ENCODE data around the gene LPP.
A peak's percentile ranks its signal among the peaks of the same experiment; 100 is the strongest.

Gene LPP

DNA sequence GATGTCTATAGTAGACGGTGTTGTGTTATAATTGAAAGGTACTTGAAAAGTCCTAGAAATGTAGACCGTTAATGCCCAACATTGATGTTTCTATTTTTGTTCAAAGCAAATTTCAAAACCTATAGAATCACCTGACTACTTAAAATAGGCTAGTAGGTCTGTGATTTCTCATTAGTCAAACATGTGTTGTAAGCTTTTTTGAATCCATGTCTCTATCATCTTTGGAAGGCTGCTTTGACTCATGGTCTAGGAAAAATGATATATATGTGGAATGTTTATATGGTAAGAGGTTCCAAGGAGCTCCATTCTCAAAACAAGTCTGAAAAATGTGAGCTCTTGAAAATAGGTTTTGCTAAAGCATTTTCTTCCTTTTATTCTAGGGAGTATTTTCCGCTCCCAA is 375.3 kb downstream of the LPP start:
- no peak for DNase-seq

DNA sequence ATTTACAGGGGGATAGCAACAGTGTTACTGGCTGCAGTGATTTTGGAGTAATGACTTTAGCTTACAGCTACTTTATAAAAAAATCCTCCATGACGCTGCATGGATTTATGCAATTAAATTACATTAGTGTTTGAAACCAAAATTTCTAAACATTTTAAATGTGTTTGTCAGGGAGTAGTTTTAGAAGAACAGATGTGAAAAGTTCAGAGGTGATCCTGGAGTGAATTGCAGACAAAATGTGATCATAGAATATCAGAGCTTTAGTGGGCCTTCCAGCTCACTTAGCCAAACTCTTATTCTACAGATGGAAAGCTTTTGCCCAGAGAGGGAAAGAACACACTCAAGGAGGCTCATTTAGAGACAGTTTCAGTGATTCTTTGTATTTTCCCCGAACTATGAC is 376.3 kb downstream of the LPP start:
- no peak for DNase-seq

DNA sequence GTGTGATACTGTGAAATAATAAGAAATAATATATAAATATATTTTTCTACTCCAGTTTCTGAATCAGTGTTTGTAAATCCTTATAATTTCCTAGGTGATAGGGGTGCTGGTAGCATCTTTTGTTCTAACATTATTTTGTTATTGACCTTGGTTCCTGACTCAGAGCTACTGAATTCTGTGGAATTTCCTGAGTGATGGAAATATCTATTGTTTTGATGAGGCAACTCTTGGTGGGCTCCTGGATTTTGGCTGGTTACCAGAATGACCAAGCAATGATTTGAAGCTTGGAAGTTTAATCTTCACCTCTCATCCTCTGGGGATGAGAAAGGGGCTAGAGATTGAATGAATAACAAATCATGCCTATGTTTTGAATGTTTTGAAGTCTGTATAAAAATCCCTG is 377.3 kb downstream of the LPP start:
- DNase-seq = no peak

DNA sequence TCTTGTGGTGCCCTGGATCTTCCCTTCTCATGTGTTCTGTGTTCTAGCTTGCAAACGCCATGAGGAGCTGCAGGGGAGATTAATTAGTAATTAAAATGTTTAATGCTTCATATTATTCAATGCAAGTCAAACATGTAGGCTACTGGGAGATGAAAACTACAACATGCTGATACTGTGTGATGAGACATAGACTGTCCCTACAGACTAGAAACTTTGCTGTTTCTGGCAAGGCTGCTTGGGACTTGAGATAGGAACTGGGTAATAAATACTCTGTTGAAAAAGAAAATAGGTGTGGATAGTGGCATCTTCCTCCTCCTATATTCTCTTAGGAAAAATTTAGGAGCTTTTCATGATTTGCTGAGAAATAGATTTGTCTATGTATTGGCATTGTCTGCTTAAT is 379.2 kb downstream of the LPP start:
- DNase-seq = no peak

DNA sequence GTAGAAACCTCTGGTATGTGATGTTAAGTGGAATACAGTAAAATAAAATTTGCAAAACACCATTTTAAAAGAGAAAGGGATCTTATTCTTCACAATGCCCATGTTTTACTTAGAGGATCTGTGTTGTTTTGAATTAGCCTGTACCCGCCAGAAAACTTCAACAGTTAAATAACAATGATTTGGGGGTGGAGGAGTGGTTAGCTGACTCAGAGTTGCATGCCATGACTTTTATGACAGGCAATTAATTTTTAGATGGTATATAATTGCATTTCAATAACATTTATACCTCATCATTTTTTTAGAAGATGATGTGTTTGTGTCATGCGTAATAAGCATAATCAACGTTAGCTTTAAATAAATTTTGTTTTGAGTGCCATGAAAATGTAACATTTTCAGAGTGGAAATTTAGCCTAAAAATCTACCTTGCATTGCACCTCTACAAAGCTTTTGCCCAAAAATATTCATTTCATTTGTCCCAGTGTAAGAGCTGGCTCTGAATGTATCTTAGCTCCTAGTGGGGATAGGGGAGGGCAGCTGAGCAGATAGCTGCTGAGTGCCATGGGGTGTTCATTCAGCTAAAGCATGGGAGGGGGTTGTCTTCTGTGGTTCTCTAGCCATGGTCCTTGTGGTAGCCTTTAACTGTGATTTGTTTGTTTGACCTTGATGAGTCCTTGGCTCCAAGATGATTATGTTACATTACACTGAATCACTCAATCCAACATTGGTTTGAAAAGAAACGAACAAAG is 379.8 kb downstream of the LPP start:
- DNase-seq = no peak

DNA sequence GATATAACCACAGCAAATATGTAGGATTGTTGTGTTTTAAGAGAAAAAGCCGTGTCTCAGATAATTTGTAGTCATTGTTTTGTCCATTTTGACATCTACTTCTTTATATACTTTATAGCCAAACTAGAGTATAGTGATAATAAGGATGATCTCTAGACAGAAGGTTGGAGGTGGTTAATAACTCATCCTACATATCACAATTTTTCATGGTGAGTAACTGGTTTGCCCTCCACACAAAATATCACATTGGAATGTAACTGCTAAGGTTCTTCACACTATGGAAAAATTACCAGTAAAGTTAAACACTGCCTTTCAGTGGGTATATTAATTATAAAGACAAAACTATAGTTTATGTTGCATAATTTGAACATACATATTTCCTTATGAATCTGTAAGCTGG is 380.7 kb downstream of the LPP start:
- DNase-seq = no peak

DNA sequence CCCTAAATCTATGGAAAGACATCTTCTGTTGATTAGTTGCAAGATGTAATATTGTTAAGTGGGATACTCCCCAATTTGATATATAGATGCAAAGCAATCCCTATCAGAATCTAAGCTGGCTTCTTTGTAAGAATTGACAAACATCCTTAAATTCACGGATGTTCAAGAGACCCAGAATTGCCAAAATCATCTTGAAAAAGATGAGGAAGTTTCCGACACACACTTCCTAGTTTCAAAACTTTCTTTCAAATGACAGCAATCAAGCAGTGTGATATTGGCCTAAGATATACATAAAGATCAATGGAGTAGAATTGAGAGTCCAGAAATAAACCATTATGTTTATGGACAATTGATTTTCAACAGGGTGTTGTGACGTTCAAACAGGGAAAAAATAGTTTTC is 383.6 kb downstream of the LPP start:
- no peak for DNase-seq

DNA sequence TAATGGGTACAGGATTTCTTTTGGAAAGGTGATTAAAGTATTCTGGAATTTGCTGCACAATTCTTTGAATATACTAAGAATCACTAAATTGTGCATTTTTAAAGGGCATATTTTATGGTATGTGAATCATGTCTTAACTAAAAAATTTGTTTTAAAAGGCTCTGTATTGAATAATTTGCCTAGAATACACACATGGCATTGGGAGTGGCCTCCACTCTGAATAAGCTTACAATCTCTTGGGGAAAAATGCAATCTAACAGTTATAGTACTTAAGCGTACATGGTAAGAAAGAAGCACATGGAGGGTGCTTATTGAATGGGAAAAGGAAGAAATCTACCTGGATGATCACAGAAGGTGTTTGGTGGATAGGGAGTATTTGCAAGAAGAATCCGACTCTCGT is 385.1 kb downstream of the LPP start:
- DNase-seq = no peak

DNA sequence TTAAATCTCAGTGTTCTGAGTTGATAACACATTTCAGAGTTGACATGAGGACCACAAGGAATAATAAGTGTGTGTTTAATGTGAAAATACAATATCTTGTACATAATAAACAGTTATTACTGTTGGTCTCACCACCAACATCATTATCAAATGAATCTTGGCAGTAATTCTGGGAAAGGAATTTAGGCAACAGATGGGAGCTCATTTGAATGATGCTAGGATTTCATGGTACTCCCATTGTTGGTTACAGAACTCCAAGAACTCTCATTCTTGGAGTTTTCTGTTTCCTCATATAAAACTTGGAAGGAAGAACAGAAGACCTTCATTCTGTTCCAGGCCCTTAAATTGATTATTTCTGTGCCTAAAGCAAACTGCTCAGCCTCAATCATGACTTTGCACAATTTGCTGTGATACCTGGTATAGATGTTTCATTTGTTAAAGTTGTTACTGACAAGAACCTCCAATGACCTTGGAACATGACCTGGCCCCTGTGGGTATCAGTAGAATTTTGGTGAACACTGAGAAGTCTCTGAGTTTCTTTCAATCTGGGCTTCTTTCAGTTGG is 385.8 kb downstream of the LPP start:
- DNase-seq = no peak

DNA sequence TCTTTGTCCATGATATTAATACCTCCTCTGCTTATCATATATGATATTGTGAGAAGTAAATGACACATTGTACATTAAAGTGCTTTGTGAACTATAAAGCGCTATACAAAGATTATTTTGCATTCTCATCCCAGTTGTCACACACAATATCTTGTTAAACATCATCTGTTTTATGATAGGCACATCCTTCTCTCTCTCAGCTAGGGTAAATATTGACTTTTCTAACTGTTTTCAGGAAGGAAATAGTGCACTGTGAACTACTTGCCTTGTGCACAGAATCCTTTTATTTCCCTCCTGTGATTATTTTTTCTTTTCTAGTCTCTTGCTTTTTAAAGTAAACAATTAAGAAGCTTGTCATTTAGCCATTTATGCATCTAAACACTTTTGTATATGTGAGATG is 388.2 kb downstream of the LPP start:
- no peak for DNase-seq

DNA sequence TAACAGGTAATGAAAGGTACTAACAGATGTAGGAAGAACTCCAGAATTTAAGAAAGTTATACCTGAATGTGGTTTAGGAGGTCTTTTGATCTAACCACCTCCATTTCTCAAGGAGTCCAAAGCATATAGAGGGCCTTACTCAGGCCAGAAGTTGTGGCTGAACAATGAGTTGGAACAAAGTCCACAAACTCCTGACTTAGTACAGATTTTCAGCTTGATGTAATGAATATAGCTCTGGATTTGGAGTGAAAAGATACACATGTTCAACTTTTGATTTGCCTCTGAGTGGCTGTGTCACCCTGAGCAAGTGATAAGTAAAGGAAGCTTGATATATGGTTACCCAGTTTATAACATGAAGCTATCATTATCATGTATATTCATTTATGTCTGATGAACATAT is 390.1 kb downstream of the LPP start:
- no peak for DNase-seq

DNA sequence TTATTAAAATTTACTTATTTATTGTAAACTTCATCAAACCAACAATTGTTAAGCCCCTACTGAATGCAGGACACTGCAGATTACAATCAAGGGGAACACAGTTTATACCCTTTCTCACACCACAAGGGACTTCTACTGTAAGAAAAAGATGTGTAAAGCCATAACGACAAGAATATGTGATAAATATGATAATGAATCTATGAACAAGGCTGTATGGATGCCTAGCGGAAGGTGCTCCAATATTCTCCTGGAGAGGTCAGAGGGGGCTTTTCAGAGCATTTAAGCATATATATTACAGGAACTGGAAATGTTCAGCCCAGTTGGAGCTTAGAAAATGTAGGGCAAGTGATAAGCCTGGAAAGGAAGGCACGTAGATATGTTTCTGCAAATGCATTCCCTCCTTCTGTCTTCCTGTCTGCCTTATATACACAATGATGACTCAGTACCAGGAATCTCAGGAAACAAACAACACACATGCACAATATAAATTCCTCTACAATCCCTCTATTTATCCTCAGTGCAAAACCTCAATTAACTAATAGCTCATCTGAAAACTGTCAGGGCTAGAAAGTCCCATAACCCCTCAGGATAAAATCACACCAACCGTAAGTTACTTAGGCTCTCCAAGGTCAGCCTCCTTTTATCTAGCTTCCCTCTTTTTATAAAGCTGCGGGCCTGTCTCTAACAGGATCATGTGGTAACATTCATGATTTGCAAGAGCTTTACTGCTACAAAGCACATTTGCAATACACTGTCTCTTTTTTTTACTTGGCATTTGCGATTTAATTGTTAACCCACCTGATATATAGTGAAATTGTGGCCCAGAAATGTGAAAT is 393.1 kb downstream of the LPP start:
- DNase-seq = no peak

DNA sequence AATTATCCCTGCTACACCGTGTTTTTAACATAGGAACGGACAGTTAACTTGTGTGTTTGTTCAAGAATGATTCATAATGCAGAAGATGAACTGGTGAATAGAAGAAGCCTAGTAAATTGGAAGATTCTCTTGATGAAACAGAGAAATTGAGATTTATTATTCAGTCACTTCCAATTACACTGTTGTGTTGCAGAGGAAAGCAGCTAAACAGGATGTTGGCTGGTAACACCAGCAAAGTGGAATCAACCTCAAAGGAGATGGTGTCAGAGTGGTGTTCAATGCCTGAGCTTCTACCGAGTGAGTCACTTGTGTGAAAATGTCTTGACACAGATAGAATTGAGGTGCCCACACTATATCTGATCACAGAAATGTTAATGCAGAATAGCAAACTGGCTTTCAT is 399.6 kb downstream of the LPP start:
- peak; percentile 66 for DNase-seq

DNA sequence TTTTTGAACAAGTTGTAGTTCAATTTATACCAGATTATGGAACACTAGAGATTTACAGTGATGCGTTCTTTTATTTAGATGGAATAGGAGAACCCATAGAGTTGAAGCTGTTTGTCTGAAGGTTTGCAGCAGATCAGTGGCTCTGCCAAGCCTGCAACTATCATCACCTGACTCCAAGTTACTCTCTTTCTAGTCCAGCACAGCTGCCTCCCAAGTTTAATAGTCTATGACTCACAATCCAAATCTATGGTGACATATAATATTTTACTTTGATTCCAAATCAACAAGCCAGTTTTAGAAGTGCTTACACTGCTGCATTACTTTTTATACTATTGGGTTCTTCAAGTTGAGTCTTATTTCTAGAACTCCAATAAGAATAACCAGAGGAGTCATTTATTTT is 400.4 kb downstream of the LPP start:
- DNase-seq = no peak

DNA sequence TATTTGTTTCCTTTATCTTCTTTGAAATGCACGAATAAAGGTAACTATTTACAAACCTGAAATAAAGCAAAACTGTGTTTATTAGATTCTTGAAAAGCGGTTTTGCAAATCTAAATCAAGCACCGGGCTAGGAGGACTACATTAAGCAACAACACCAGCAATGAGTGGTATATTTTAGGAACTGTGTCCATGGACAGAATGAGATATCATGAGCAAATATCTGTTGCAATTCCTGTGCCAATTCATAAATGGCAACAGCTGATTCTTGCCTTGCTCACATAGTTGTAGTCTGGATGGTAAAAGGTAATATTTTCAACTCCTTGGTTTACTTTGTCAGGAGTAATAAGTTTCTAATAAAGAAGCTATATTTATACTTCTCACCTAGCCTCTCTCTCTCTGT is 403.3 kb downstream of the LPP start:
- no peak for DNase-seq

DNA sequence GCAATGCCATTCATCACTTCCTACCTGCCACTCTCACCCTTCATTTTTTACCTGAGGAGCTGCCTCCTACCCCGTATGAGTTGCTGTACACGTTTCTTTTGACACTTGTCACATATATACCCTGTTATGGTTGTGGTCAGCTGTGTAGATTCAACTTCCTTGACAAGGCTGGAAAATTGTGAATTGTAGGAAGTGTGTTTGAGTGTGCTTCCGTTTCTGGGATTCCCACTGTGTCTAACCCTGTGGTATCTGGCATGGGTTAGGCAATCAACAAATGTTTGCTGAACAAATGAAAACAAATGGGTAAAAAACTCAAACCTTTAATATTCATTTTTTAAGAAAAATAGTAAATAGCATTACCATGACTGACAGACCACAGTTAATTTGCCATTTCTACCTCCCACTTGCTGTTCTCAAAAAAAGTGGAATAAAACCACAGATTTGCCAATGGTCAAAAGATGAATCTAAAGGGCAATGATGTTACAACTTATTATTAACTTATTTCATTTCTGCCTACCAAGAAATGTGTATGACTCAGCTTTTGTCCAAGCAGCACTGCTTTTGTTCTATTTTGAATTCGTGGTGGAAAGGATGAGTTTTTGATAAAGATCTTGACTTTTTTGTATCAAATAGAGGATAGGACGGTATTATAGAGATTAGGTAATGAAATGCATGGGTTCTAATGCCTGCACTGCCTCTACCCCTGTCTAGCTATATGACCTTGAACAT is 404.6 kb downstream of the LPP start:
- DNase-seq = no peak

DNA sequence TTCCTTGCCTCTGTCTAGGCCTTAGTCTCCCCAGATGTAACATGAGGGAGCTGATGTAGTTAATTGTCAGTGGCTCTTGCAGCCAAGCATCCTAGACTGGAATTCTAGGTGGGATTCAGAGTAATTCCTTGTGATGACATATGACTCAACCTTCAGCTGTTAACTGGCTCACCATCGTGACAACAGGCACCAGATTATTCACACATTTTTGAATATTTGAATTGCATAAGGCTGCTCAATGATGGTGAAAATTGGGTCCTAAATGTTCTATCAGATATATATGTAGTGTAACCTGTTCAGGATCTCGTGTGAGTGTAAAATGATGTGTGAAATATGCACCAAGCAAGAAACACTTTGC is 405.1 kb downstream of the LPP start:
- no peak for DNase-seq

DNA sequence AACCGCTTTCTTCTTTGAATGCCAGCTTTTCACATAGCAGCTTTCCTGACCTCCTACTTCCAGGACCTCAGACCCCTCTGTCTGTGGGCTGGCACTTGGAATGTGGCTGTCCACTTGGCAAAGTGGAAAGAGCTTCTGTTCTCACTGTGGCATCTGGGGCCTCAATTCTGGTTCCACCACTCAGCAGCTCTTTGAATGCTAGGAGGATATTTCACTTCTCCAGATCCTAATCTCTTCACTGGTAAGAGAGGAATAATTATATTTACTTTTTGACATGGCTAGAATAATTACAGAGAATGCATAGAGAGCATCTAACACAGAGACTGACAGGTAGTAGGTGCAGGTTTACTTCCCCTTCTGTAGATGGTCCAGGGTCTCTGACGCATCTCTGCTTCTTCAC is 405.9 kb downstream of the LPP start:
- no peak for DNase-seq

DNA sequence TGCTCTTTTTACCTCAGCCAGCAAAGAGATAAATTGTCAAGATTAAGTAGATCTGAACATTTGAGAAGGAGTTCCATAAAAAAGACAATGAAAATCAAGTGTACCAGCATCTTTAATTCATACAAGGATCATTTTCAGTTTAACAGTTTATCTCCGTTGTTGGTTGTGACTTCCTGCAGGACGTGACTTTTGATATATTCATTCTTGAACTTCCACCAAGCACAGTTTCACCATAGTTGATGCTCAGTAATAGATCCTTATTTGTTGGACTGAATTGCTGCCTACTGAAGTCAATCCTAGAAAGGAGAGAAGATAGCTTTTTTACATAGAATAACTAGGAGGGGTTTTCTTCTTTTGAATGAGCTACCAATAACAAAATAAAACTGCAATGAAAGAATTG is 408.2 kb downstream of the LPP start:
- DNase-seq = peak; percentile 16

DNA sequence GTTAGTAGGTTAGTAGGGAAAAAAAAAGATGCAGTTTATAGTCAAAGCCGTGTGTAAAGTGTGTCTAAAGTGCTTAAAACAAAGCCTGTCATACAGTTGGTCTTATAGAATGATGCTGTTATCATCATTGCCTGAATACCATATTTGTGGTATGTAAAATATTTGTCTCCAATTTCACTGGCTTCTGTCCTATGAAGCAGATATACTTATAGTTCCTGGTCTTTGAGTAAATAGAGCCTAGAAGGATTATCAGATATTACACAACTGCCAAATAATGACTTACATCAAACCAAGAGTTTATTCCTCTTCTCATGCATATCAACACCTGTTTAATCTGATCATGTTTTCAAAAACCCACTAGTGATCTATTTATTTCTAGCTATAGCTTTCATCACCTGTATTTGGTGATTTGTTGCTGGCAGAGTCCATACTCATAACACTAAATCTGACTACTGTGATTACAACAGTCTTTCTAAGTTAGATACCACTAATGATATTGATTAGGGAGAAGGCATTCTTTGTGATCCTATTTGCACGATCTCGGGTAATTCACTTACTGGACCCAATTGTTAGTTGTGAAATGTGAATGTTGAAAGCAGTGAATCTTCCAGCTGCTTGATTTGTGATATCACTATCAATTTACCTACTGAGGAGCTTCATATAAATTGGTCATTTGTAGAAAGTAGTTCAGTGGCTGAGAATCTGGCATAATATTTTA is 413.7 kb downstream of the LPP start:
- DNase-seq = no peak

DNA sequence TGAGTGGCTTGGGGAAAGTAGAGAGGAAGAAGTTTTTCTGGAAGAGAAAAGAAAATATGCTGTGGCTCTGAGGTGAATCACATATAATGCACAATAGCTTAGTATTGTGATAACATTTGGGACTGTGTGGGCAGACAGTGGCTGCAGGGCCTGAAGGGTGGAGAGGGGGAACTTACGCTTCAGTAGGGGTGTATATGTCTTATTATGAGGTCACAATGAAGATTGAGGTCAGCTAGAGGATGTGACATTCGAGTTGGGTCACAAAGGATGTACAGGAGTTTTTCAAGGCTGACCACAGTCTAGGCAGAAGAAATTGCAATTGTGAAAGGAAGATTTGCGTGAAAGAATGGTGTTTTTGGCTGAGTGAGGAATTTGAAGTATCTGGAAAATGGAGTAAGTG is 414.8 kb downstream of the LPP start:
- no peak for DNase-seq

DNA sequence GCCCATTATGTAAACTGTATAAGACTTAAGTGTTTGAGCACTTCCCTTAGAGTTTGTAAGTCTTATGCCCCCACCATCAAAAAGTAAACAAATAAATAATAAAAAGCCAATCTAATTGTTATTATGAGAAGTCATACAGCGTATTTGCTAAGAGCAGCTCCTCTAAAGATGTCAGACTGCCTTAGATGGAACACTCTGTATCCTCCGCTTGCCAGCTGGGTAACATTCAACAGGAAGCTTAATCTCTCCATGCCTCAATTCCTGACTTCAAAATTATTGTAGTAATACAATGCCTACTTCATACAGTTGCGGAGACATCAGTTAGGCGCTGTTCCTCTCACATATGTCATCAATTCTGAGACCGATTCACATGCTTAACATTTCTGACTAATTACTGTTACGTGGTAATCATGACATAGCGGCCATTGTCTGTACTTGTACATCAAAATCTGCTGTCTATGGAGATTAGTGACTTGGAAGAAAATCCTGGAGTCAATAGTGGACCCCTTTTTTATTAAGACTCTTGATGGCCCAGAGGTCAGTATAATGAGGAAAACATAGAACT is 417.7 kb downstream of the LPP start:
- no peak for DNase-seq
